HG03460 (cell line): Measurements from ENCODE around the gene SLC4A4.

Experiments used
- ATAC-seq: cut with Tn5 transposase; IDR thresholded peaks from one replicate; pipeline ENCODE4 v1.9.1; 2021; ENCODE audit not compliant: unreplicated experiment

Gene SLC4A4

GRCh38 chr4:71466775-71467174 lies 128.0 kb downstream of the SLC4A4 start:
- no peak for ATAC-seq

- ATAC-seq = no peak
Observed at GRCh38 chr4:71468116-71468710, 129.4 kb downstream of the SLC4A4 start.

GRCh38 chr4:71469541-71469940 lies 130.7 kb downstream of the SLC4A4 start:
- no peak for ATAC-seq

GRCh38 chr4:71470524-71470923 lies 131.7 kb downstream of the SLC4A4 start:
- ATAC-seq = no peak

- no peak for ATAC-seq
Observed at GRCh38 chr4:71472946-71473345, 134.1 kb downstream of the SLC4A4 start.

GRCh38 chr4:71473541-71474240 lies 134.9 kb downstream of the SLC4A4 start:
- ATAC-seq = no peak

GRCh38 chr4:71474731-71475130 lies 135.9 kb downstream of the SLC4A4 start:
- no peak for ATAC-seq

GRCh38 chr4:71476240-71476639 lies 137.4 kb downstream of the SLC4A4 start:
- ATAC-seq = no peak

- ATAC-seq = no peak
Observed at GRCh38 chr4:71486550-71487343, 147.9 kb downstream of the SLC4A4 start.

- no peak for ATAC-seq
Observed at GRCh38 chr4:71487344-71487920, 148.6 kb downstream of the SLC4A4 start.

GRCh38 chr4:71494539-71494938 lies 155.7 kb downstream of the SLC4A4 start:
- ATAC-seq = no peak

- no peak for ATAC-seq
Observed at GRCh38 chr4:71495454-71495853, 156.6 kb downstream of the SLC4A4 start.

GRCh38 chr4:71497078-71497477 lies 158.3 kb downstream of the SLC4A4 start:
- ATAC-seq = no peak

- ATAC-seq = no peak
Observed at GRCh38 chr4:71498002-71498401, 159.2 kb downstream of the SLC4A4 start.

- ATAC-seq = no peak
Observed at GRCh38 chr4:71498625-71499024, 159.8 kb downstream of the SLC4A4 start.

- ATAC-seq = no peak
Observed at GRCh38 chr4:71501992-71502391, 163.2 kb downstream of the SLC4A4 start.

- no peak for ATAC-seq
Observed at GRCh38 chr4:71518283-71518989, 179.6 kb downstream of the SLC4A4 start.

- no peak for ATAC-seq
Observed at GRCh38 chr4:71520308-71520707, 181.5 kb downstream of the SLC4A4 start.

GRCh38 chr4:71520850-71521249 lies 182.0 kb downstream of the SLC4A4 start:
- ATAC-seq = no peak

GRCh38 chr4:71524756-71525155 lies 185.9 kb downstream of the SLC4A4 start:
- no peak for ATAC-seq
